ENCODE data around the gene PRRT4. TPM values are rescaled to one million over a fixed set of nuclear protein-coding genes. Genes with fewer than 3 reads are reported as not detected.

PRRT4 gene
- total and polyA plus RNA-seq, 2 of the 13 experiments (the other 11 are each of a cell fraction or from before 2014, with no cell fraction given), result not detected

- no peak overlapping the region for H2AFZ ChIP-seq (ENCODE audit: low read length)
- POLR2A ChIA-PET, result no interaction called here
- WGBS (ENCODE audit: low lambda C conversion rate), result 100% methylated on average over 11 of the region's 18 CpGs
- in situ Hi-C loops (cut with HindIII; ENCODE audit: extremely low pct_ligation_motif_present, low pct_unique_long_range_greater_than_20kb), result no loop called here
- FAIRE-seq, result no peak
- no peaks in the 10 kb centered on the region for H4K20me1 ChIP-seq (ENCODE audit: insufficient read depth, low read length)
- H3K4me2 ChIP-seq (ENCODE audit: low read depth, low read length), result no peak overlapping the region
- no peaks in the 10 kb centered on the region for H3K79me2 ChIP-seq (ENCODE audit: insufficient read depth, low read length)
- no peak overlapping the region for H3K27ac ChIP-seq (ENCODE audit: extremely low read length, insufficient read depth, low read length)
- BruUV-seq (replicated peaks), result no TSS peak
- no peak for DNase-seq (ENCODE audit: low spot score)
- ATAC-seq, result no peak
- CTCF ChIA-PET (ENCODE audit: low intra/inter-chr PET ratio, low total read pairs), result no interaction called here
- H3K36me3 ChIP-seq (replicated peaks in 1 of 2; ENCODE audit: control insufficient read depth in 1 of 2, insufficient read depth in 2 of 2, low read length in 2 of 2), result peaks cover 9 to 14% of the 10 kb centered on the region in 2 experiments; a peak in 3 of 5 replicates
- H3K9ac ChIP-seq (ENCODE audit: insufficient read depth, low read depth, low read length), result no peak overlapping the region
- H3K27me3 ChIP-seq (ENCODE audit: control insufficient read depth in 1 of 2, insufficient read depth in 2 of 2, low read length in 2 of 2), result 0 out of 5 replicates have a peak, but pooled peaks cover 1 to 5% of the 10 kb centered on the region in 2 experiments
- peaks cover 4% of the 10 kb centered on the region for H3K4me1 ChIP-seq (ENCODE audit: insufficient read depth, low read length)
- intact Hi-C loops (cut with micrococcal nuclease; ENCODE audit: unreplicated experiment), result no loop called here
- no peak overlapping the region for H3K4me3 ChIP-seq (replicated peaks in 1 of 3; ENCODE audit: insufficient read depth in 1 of 3, low read depth in 2 of 3, low read length in 3 of 3)
- no peaks in the 10 kb centered on the region for H3K9me3 ChIP-seq (ENCODE audit: low read length)
- no peak for TF ChIP-seq TBP (CRISPR knock-in tag; IDR thresholded peaks at IDR 0.05)
- TF ChIP-seq NR1H2 (CRISPR knock-in tag; IDR thresholded peaks at IDR 0.05; ENCODE audit: borderline replicate concordance, low read depth), result no peak
- no peak for TF ChIP-seq KLF13 (CRISPR knock-in tag; IDR thresholded peaks at IDR 0.05)
- TF ChIP-seq ZNF256 (CRISPR knock-in tag; conservative IDR thresholded peaks at IDR 0.05), result no peak
- no peak for TF ChIP-seq ZNF674 (CRISPR knock-in tag; IDR thresholded peaks at IDR 0.05; ENCODE audit: low read depth)
- no peak for TF ChIP-seq ZNF407 (CRISPR knock-in tag; IDR thresholded peaks at IDR 0.05; ENCODE audit: not compliant biosample characterization)
- TF ChIP-seq ZNF432 (CRISPR knock-in tag; IDR thresholded peaks at IDR 0.05; ENCODE audit: borderline replicate concordance), result no peak
- no peak for TF ChIP-seq SPEN (CRISPR knock-in tag; IDR thresholded peaks at IDR 0.05; ENCODE audit: low read depth)
- no peak for TF ChIP-seq ZNF639 (CRISPR knock-in tag; conservative IDR thresholded peaks at IDR 0.05)
- TF ChIP-seq TBX3 (IDR thresholded peaks at IDR 0.05; ENCODE audit: borderline replicate concordance), result no peak
- no peak for TF ChIP-seq FLYWCH1 (CRISPR knock-in tag; IDR thresholded peaks at IDR 0.05)
- TF ChIP-seq ZNF292 (CRISPR knock-in tag; IDR thresholded peaks at IDR 0.05; ENCODE audit: borderline replicate concordance, low read depth), result no peak
- TF ChIP-seq ZFY (CRISPR knock-in tag; IDR thresholded peaks at IDR 0.05), result no peak
- no peak for TF ChIP-seq CHD2 (IDR thresholded peaks at IDR 0.05; ENCODE audit: low read depth, low read length)
- no peak for TF ChIP-seq ZNF205 (CRISPR knock-in tag; IDR thresholded peaks at IDR 0.05)
- TF ChIP-seq CBX1 (IDR thresholded peaks at IDR 0.05; ENCODE audit: low read depth), result no peak
These were observed 31.2 kb upstream of the PRRT4 start for GRCh38 chr7:128392446-128393327.

Data from HepG2 (cell line).